SK-N-MC (cell line): ENCODE data around the gene CNNM3.

ENCODE experiments used
- EZH2 ChIP-seq: fragments of 200-600 bp; sonication (generic); IDR thresholded peaks from one replicate; pipeline ENCODE4 v1.6.1; 2017; ENCODE audit warnings: antibody characterized with exemption
- POLR2AphosphoS5 ChIP-seq: IDR thresholded peaks from 2 replicates; pipeline ENCODE4 v1.6.1; 2012; ENCODE audit warnings: mild to moderate bottlenecking, low read depth, low read length, borderline replicate concordance

GRCh38 chr2:96824079-96824870 lies 8.2 kb downstream of the CNNM3 start:
- TF ChIP-seq POLR2AphosphoS5 (no peak), EZH2 (no peak)
